CD4-positive, CD25-positive, alpha-beta regulatory T cell (primary cell): ENCODE results near the gene ALS2CL. TPM values are rescaled to one million over a fixed set of nuclear protein-coding genes. Genes with fewer than 3 reads are reported as not detected.
"Not testable (repeated sequence)": the region's sequence is repeated elsewhere in the genome, so short reads cannot be mapped to it uniquely, and the experiment has no call there.

Experiments used
- ATAC-seq, 2 donors: fragments of 150-1000 bp; cut with Tn5 transposase; one replicate each; pipeline ENCODE4 v1.10.0; 2021; ENCODE audit warnings: low read depth in 2 of 2, moderate number of reproducible peaks in 2 of 2, moderate library complexity in 1 of 2
- DNase-seq, 3 donors: peaks; one replicate each; pipeline versions ENCODE4 v3.0.0 to v3.0.0-alpha.2; 2012 to 2022; ENCODE audit warnings: mixed read lengths in 1 of 3
- H3K27ac ChIP-seq: one replicate; pipeline ENCODE4 v1.7.0; 2013; ENCODE audit warnings: mild to moderate bottlenecking, low read length; ENCODE audit not compliant: insufficient read depth, poor library complexity, severe bottlenecking
- H3K27me3 ChIP-seq: one replicate; pipeline ENCODE4 v1.7.0; 2013; ENCODE audit warnings: low read length; ENCODE audit not compliant: control insufficient read depth, insufficient read depth
- H3K36me3 ChIP-seq: one replicate; pipeline ENCODE4 v1.7.0; 2013; ENCODE audit warnings: mild to moderate bottlenecking, low read length, moderate library complexity; ENCODE audit not compliant: control insufficient read depth, insufficient read depth
- H3K4me1 ChIP-seq: 2 replicates; pipeline ENCODE4 v1.7.0; 2013; ENCODE audit warnings: mild to moderate bottlenecking, low read length; ENCODE audit not compliant: insufficient read depth, control insufficient read depth, poor library complexity, severe bottlenecking
- H3K4me3 ChIP-seq: one replicate; pipeline ENCODE4 v1.7.0; 2013; ENCODE audit warnings: low read depth, mild to moderate bottlenecking, low read length, moderate library complexity
- H3K9me3 ChIP-seq, 2 experiments: 1 replicate in 1 of 2; 2 replicates in 1 of 2; pipeline ENCODE4 v1.7.0; 2013; ENCODE audit warnings: low read length in 2 of 2, mild to moderate bottlenecking in 1 of 2, moderate library complexity in 1 of 2; ENCODE audit not compliant: control insufficient read depth in 2 of 2
- H3K27ac Mint-ChIP-seq, 3 donors: one replicate each; pipeline ENCODE4 v1.8.0; 2020 to 2022; ENCODE audit warnings: mild to moderate bottlenecking in 3 of 3, mixed read lengths in 3 of 3, moderate library complexity in 2 of 3
- H3K27me3 Mint-ChIP-seq: one replicate; pipeline ENCODE4 v1.8.0; 2022; ENCODE audit warnings: mild to moderate bottlenecking, mixed read lengths
- H3K36me3 Mint-ChIP-seq: one replicate; pipeline ENCODE4 v1.8.0; 2020; ENCODE audit warnings: mixed read lengths
- H3K4me1 Mint-ChIP-seq, 4 donors: one replicate each; pipeline ENCODE4 v1.8.0; 2020 to 2022; ENCODE audit warnings: mixed read lengths in 4 of 4, mild to moderate bottlenecking in 1 of 4
- H3K4me3 Mint-ChIP-seq, 4 donors: one replicate each; pipeline ENCODE4 v1.8.0; 2020 to 2022; ENCODE audit warnings: mild to moderate bottlenecking in 4 of 4, mixed read lengths in 4 of 4, moderate library complexity in 3 of 4
- H3K9me3 Mint-ChIP-seq, 7 donors: one replicate each; pipeline ENCODE4 v1.8.0; 2020 to 2022; ENCODE audit warnings: mixed read lengths in 7 of 7, mild to moderate bottlenecking in 3 of 7, moderate library complexity in 2 of 7
- polyA plus RNA-seq, 4 donors: library from polyadenylated mRNA; unstranded; fragments of 300-500 nt; fragmentation: Illumina TruSeq; gene quantifications; one replicate each; pipeline ENCODE4 v1.2.3, GENCODE V29; 2021
- total RNA-seq: library from RNA; stranded (reverse); gene quantifications from one replicate; pipeline ENCODE4 v1.2.3, GENCODE V29; 2022

ALS2CL gene
- total and polyA plus RNA-seq, 5 donors from 2014 or later, result 1.3 to 25.8 (median 1.7) TPM

DNA sequence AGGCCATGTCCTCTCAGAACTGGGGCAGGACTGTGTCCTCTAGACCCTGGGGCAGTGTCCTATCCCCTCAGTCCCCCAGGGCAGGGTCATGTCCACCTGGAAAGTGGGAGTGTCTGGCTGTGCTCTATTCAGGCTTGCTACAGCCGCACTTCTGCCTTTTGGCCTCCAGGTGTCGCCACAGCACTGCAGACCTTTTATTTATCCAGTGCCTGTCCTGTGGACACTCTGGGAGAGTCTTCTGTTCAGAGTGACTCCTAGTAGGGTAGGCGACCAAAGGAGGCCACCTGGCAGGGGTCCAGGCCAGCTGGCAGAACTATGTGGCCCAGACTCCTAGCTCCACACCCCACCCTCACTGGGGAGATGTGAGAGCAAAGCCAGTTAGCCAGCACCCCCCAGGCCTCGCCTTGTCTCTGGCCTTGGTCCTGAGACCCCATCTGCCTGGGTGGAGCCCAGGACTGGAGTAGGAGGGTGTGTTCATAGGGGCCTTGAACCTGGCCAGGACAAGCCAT is 11.6 kb upstream of the ALS2CL start:
- ATAC-seq, result peak; percentile 64 to 74
- Histone ChIP-seq H3K4me1 (peaks cover 8% of the 10 kb centered on the region), H3K4me3 (no peak overlapping the region), H3K27me3 (peaks cover 3% of the 10 kb centered on the region), H3K36me3 (no peaks in the 10 kb centered on the region), H3K9me3 (no peaks in the 10 kb centered on the region), H3K27ac (no peak overlapping the region)
- no peak overlapping the region for H3K4me3 Mint-ChIP-seq
- peaks cover 0 to 12% (median 4%) of the 10 kb centered on the region in 4 donors for H3K4me1 Mint-ChIP-seq
- peaks cover 15% of the 10 kb centered on the region for H3K27me3 Mint-ChIP-seq
- peaks cover 6% of the 10 kb centered on the region for H3K36me3 Mint-ChIP-seq
- DNase-seq, result peak; percentile 51 to 68 (median 64)
- no peak overlapping the region for H3K27ac Mint-ChIP-seq
- no peaks in the 10 kb centered on the region for H3K9me3 Mint-ChIP-seq

DNA sequence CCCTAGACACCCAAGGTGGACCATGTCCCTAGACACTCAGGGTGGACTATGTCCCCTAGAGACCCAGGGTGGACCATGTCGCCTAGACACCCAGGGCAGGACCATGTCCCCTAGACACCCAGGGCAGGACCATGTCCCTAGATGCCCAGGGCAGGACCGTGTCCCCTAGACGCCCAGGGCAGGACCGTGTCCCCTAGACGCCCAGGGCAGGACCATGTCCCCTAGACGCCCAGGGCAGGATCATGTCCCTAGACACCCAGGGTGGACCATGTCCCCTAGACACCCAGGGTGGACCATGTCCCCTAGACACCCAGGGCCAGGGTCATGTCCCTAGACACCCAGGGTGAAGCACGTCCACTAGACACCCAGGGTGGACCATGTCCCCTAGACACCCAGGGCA is 10.9 kb upstream of the ALS2CL start:
- H3K9me3 Mint-ChIP-seq, H3K4me3 ChIP-seq, H3K36me3 Mint-ChIP-seq, H3K27ac Mint-ChIP-seq, H3K27me3 ChIP-seq, H3K4me1 ChIP-seq, H3K4me3 Mint-ChIP-seq, DNase-seq, H3K9me3 ChIP-seq, H3K36me3 ChIP-seq, H3K27ac ChIP-seq, ATAC-seq: not testable (repeated sequence)
- H3K4me1 Mint-ChIP-seq, result peaks cover 0 to 15% (median 7%) of the 10 kb centered on the region in 4 donors
- peaks cover 18% of the 10 kb centered on the region for H3K27me3 Mint-ChIP-seq

DNA sequence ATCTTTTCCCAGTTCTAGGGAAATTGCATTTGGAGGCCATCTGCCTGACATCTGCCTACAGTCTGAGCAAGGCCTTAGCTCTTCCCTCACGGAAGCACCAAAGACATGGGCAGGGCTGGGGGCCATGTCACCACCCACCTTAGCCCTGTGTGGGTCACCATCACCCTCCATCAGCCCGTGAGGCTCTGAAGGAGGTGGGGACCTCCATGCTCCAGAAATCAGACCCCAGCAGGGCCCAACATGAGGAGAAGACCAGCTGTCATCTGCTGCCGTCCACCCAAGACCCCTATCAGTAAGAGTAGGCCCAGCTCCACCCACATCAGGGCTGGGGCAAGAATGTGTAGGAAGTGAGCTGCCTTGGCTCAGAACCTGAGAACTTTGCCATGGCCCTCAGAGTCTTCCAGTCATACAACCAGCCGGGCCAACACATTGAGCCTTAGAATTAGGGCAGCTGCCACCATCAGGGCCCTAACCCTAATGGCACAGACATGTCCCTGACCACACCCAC is 9.6 kb upstream of the ALS2CL start:
- ATAC-seq (no peak), DNase-seq (no peak)
- peaks cover 8% of the 10 kb centered on the region for H3K4me1 ChIP-seq
- no peak overlapping the region for H3K27ac ChIP-seq
- H3K27ac Mint-ChIP-seq, result no peak overlapping the region
- H3K36me3 ChIP-seq, result no peaks in the 10 kb centered on the region
- no peaks in the 10 kb centered on the region for H3K9me3 ChIP-seq
- peaks cover 3% of the 10 kb centered on the region for H3K27me3 ChIP-seq
- peaks cover 0 to 17% (median 8%) of the 10 kb centered on the region in 4 donors for H3K4me1 Mint-ChIP-seq
- H3K9me3 Mint-ChIP-seq, result no peaks in the 10 kb centered on the region
- peaks cover 21% of the 10 kb centered on the region for H3K27me3 Mint-ChIP-seq
- H3K36me3 Mint-ChIP-seq, result no peaks in the 10 kb centered on the region
- no peak overlapping the region for H3K4me3 Mint-ChIP-seq
- H3K4me3 ChIP-seq, result no peak overlapping the region

- no peaks in the 10 kb centered on the region for H3K36me3 Mint-ChIP-seq
- H3K27me3 Mint-ChIP-seq, result peaks cover 21% of the 10 kb centered on the region
- peaks cover 0 to 22% (median 8%) of the 10 kb centered on the region in 4 donors for H3K4me1 Mint-ChIP-seq
- DNase-seq (no peak), ATAC-seq (no peak)
- Histone ChIP-seq H3K4me1 (peaks cover 8% of the 10 kb centered on the region), H3K36me3 (no peaks in the 10 kb centered on the region), H3K9me3 (no peaks in the 10 kb centered on the region), H3K4me3 (no peak overlapping the region), H3K27me3 (peaks cover 3% of the 10 kb centered on the region), H3K27ac (no peak overlapping the region)
- no peaks in the 10 kb centered on the region for H3K9me3 Mint-ChIP-seq
- peak overlapping the region in 2 of 3 donors; percentile 67 to 69 for H3K27ac Mint-ChIP-seq
- no peak overlapping the region for H3K4me3 Mint-ChIP-seq
These were observed 8.9 kb upstream of the ALS2CL start for GRCh38 chr3:46702246-46703012.

GRCh38 chr3:46701181-46701939 is 7.9 kb upstream of the ALS2CL start, which contains the start of gene TMIE:
Gene TMIE, plus strand, starts transcription at chr3:46701392. Its CDS starts 96 bp downstream, at chr3:46701488.
- H3K36me3 Mint-ChIP-seq, result no peaks in the 10 kb centered on the region
- peaks cover 0 to 27% (median 8%) of the 10 kb centered on the region in 4 donors for H3K4me1 Mint-ChIP-seq
- H3K4me3 Mint-ChIP-seq, result peak within 1 kb of the TSS in 3 of 4 donors; percentile 59 to 84 (median 61)
- H3K27me3 ChIP-seq, result peaks cover 3% of the 10 kb centered on the region
- no peak for ATAC-seq
- H3K27ac ChIP-seq, result no peak within 1 kb of the TSS
- H3K27ac Mint-ChIP-seq, result peak within 1 kb of the TSS in 2 of 3 donors; percentile 67 to 69
- no peak within 1 kb of the TSS for H3K4me3 ChIP-seq
- no peaks in the 10 kb centered on the region for H3K9me3 ChIP-seq
- no peak for DNase-seq
- peaks cover 21% of the 10 kb centered on the region for H3K27me3 Mint-ChIP-seq
- H3K4me1 ChIP-seq, result peaks cover 8% of the 10 kb centered on the region
- no peaks in the 10 kb centered on the region for H3K36me3 ChIP-seq
- H3K9me3 Mint-ChIP-seq, result no peaks in the 10 kb centered on the region

- Mint-ChIP-seq H3K4me1 (peaks cover 0 to 32% (median 13%) of the 10 kb centered on the region in 4 donors), H3K27me3 (peaks cover 18% of the 10 kb centered on the region), H3K27ac (no peak overlapping the region), H3K9me3 (no peaks in the 10 kb centered on the region), H3K4me3 (peak overlapping the region in 1 of 4 donors; percentile 31), H3K36me3 (no peaks in the 10 kb centered on the region)
- Histone ChIP-seq H3K27me3 (peaks cover 3% of the 10 kb centered on the region), H3K4me1 (peaks cover 14% of the 10 kb centered on the region), H3K4me3 (no peak overlapping the region), H3K9me3 (no peaks in the 10 kb centered on the region), H3K27ac (no peak overlapping the region), H3K36me3 (no peaks in the 10 kb centered on the region)
- DNase-seq (no peak), ATAC-seq (no peak)
These were observed 7.3 kb upstream of the ALS2CL start for GRCh38 chr3:46700772-46701171.

- Mint-ChIP-seq H3K4me1 (peaks cover 0 to 41% (median 19%) of the 10 kb centered on the region in 4 donors), H3K9me3 (no peaks in the 10 kb centered on the region), H3K36me3 (no peaks in the 10 kb centered on the region), H3K4me3 (no peak overlapping the region), H3K27ac (no peak overlapping the region), H3K27me3 (peaks cover 16% of the 10 kb centered on the region)
- no peak for ATAC-seq
- Histone ChIP-seq H3K27ac (no peak overlapping the region), H3K4me3 (no peak overlapping the region), H3K36me3 (no peaks in the 10 kb centered on the region), H3K9me3 (no peaks in the 10 kb centered on the region), H3K4me1 (peaks cover 23% of the 10 kb centered on the region), H3K27me3 (peaks cover 3% of the 10 kb centered on the region)
- DNase-seq, result no peak
These were observed 6.4 kb upstream of the ALS2CL start for GRCh38 chr3:46699676-46700523.
